NCI-H748 (cell line): ENCODE results near the gene MAPK1.
"Not testable (repeated sequence)": the region's sequence is repeated elsewhere in the genome, so short reads cannot be mapped to it uniquely, and the experiment has no call there.

ENCODE experiments used
- DNase-seq: peaks from one replicate; lab custom pipeline; 2025; ENCODE audit not compliant: unreplicated experiment; lab: John Stamatoyannopoulos, UW

The MAPK1 gene

DNA sequence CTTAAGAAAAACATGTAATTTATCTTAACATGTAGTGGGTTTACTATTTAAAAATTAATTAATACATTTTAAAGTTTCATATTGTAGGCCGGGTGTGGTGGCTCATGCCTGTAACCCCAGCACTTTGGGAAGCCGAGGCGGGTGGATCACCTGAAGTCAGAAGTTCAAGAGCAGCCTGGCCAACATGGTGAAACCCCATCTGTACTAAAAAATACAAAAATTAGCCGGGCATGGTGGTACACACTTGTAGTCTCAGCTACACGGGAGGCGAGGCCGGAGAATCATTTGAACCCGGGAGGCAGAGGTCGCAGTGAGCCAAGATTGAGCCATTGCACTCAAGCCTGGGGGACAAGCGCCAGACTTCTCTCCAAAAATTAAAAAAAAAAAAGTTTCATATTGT, 73.7 kb downstream of the MAPK1 start:
- DNase-seq: not testable (repeated sequence)

DNA sequence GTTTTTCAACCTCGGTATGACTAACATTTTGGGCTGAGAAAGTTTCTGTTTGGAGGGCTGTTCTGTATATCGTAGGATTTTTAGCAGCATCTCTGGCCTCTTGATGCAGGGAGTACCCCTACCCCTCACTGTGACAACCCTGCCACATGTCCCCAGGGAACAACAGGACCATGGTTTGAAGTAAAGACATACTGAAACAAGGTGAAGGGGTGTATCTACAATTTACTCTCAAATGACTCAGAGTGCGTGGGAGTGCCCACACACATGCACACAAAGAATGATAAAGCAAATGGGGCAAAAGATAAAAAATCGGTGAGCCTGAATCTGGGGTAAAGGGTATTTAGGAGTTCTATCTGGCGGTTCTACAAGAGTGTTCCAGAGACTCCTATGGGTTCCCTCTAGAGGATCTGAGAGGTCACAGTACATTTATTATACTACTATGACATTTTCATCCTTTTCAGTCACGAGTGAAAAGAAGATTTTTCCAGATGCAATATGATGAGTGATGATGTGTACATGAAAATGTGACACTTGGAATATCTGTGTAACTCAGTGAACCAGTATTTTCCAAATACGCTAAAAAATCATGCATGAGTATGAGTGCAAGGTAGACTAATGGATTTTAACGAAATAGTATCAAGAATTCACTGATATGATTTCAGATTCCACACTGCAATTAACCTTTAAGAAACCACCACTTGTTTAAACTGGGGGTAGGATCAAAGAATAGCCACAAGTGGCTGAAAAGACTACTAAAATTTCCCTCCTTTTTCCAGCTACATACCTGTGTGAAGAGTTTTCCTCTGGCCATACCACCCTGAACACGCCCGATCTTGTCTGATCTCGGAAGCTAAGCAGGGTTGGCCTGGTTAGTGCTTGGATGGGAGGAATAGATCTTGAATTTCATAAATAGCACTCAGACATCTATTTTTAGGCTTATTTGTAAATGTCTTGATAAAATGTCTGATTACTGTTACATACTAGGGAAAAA, 75.5 kb downstream of the MAPK1 start:
- DNase-seq: no peak

DNA sequence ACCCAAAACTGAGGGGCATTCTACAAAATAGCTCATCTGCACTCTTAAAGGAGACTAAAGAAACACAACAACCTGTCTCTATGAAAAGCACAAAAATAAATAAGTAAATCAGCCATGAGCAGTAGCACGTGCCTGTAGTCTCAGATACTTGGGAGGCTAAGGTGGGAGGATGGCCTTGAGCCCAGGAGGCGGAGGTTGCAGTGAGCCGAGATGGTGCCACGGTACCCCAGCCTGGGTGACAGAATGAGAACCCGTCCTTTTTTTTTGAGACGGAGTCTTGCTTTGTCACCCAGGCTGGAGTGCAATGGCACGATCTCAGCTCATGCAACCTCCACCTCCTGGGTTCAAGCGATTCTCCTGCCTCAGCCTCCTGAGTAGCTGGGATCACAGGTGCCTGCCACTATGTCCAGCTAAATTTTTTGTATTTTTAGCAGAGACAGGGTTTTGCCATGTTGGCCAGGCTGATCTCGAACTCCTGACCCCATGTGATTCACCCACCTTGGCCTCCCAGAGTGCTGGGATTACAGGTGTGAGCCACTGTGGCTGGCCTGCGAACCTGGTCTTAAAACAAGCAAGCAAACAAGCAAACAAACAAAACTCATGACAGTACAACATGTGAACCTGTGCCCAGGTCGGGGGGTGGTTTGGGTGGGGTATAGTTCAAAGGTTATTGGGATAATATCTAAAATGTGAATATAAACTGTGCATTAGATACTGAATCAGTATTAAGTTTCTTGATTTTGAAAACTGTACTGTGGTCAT, 76.4 kb downstream of the MAPK1 start:
- DNase-seq: not testable (repeated sequence)

DNA sequence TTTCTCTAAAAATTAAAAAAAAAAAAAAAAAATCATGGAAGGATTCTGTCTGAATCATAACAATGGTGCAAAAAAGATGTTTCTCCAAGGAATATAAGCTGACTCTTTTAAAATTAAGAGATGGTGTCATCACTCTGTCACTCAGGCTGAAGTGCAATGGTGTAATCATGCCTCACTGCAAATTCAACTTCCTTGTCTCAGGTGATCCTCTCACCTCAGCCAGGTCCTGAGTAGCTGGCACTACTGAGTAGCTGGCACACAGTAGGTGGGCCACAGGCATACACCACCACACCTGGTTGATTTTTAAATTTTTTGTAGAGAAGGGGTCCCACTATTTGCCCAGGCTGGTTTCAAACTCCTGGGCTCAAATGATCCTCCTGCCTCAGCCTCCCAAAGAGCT, 77.1 kb downstream of the MAPK1 start:
- DNase-seq: no peak

GRCh38 chr22:21787565-21787964, 79.9 kb downstream of the MAPK1 start:
- DNase-seq: not testable (repeated sequence)

DNA sequence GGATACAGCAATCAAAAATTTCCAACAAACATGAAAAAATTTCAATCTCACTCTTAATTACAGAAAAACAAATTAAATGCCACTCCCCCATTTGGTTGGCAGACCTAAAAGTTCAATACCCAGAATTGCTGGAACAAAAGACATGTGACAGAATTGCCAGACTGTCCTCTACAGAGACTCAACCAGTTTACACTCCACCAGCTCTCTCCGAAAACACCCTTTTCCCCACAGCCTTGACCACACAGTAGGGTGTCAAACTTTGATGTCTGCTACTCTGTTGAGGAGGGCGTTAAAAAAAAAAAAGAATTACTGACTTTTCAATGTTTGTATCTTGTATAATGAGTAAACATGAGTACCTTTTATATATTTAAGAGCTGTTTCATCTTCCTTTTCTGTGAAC, 87.2 kb downstream of the MAPK1 start:
- no peak for DNase-seq

GRCh38 chr22:21779444-21779843, 88.0 kb downstream of the MAPK1 start:
- DNase-seq: no peak

GRCh38 chr22:21778705-21779363, 88.6 kb downstream of the MAPK1 start:
- no peak for DNase-seq

GRCh38 chr22:21771631-21771976, 95.8 kb downstream of the MAPK1 start:
- DNase-seq: no peak

- DNase-seq: no peak
These were observed 99.0 kb downstream of the MAPK1 start for GRCh38 chr22:21768435-21768834.

DNA sequence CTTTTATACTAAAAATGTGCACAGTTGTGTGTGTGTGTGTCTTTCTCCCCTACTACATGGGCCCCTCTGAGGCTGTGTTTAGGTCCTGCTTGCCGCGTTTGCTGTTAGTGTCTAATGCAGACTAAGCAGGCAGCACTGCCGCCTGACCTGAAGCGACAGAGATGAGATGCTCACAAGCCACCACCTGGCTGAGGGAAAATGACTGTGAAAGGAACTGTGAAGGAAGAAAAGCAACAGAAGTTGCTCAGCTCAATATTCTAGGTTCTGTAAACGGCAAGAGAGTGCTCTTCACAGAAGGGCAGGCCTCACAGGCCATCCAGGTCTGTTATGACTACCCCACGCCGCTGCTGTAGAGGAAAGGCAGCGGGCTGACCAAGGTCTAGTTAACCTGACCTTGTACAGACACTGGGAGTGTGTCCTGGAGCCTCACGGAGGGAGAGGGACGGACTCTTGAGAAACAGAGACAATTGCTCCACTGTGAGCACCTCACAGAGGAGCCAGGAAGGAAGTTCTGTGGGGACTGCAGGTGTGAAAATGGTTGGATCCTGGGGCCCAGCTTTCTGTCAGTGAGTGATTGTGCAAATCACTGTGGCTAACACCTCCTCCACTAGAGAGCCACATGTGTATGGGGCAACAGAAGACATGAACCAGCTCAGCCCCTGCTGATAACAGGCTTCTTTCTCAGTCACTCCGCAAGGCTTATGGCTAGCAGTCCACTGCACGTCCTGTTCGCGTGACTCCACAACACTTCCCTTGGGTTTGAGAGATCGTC, 100.6 kb downstream of the MAPK1 start:
- DNase-seq: no peak

- no peak for DNase-seq
These were observed 101.4 kb downstream of the MAPK1 start for GRCh38 chr22:21765909-21766529.

DNA sequence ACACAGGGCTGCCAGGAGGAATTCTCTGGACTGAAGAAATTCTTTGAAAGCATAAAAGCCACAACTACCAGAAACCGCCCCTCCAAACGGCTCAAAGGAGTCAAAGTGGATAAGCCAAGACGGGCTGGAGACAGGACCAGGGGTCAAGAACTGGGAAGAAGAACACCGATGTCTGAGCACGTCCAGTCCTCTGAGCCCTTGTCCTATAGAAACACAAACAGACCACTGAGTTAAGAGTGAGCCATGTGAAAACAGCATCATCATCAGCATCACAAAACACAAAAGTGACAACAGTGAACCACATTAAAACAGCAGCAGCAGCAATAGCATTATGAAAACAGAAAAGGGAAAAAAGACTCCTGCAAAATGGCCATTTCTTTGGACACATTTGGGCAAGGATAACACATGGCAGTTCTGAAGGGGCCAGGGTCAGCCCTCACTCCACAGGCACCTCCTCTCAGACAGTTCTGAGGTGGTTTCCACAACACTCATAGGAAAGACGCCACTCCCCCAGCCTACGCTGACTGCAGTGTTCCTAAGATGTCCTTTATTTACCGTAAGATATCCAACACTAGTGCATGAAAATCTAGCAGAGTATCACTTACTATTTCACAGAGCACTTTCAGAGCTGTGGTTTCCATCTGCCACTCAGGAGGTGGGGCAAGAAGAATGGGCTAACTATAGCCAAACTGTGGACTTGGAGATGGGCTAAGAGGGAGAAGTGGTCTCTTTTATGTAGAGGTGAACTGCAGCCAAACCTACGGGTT, 103.2 kb downstream of the MAPK1 start:
- no peak for DNase-seq

DNA sequence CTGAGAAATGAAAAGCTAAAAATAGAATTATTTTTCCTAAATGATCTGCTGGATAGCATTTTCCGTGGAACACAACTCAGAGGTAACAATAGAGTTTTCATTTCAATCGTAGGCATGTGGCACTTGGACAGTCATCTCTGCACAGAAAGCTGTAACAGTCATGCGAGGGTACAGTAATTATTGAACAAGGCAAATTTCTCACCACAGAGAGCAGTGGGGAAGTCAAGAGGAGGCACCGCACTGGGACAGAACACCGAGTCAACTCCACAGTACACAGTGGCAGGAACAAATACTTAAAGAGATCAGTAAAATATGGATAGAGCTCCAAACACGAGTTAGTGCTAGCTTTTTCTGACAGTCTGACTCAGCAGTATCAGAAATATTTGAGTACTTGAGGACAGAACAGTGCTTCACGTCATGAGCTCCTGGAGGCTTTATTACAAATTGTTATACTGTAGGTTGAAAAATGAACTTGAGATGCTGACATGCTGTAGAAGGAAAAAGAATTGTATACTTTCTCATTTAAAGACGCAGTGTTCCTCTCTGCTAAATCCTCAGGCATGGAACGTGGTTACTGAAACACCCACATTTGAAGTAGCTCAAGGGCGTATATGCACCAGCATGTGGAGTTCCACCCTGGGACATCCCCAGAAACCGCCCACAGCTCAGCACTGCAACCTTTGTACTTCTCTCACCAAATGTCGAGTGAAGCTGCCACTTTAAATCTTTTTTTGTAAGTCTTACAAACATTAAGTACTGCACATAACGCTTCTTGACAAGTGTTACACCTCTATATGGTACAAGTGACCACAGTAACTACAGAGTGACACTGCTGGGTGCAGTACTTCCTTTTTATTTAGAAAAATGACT, 104.5 kb downstream of the MAPK1 start:
- DNase-seq: no peak

DNA sequence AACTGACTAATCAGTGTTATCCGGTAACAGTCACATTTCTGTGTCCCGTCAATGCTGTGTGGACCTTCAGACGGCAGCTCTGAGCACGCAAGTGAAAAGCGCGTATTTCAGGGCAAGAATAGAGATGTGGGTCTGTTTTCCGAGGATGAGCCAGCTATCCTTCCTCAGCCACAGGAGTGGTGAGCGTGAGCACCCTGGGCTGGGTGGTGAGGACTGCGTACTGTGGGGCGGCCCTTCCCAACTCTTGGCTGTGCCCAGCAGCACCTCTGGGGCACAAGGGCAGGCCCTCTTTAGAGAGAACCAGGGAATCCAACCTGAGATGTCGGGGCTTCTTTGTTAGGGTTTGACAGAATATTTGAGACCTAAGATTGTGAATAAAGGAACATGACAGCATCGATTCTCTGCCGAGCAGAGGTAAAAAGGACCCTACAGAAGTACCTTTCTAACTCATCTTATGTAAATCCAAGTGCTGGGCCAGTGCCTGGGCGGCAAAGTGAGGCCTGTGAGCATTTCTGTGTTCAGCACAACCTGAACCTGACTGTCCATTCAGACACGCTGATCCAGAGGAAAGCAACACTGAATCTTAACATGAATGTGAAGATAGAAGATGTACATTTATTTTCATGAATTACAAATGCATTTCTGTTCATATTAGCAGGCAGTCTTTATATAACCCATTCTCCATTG, 105.3 kb downstream of the MAPK1 start:
- no peak for DNase-seq

DNA sequence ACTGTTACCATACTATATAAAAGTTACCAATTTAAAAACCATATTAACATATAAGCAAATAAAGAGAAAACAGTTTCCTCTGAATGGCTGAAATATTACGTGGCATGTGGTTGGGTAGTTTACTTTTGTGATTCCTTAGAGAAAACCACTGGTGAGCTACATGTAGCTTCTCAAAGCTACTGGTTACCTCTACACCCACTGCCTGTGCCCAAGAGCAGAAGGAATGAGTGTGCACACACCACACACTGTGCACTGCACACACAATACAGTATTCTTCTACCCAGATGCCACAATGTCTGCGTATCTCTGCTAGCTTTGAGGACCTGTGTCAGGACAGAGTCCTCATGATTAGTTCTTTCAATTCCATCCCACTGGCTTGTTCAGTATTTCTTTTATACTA, 106.4 kb downstream of the MAPK1 start:
- DNase-seq: no peak

DNA sequence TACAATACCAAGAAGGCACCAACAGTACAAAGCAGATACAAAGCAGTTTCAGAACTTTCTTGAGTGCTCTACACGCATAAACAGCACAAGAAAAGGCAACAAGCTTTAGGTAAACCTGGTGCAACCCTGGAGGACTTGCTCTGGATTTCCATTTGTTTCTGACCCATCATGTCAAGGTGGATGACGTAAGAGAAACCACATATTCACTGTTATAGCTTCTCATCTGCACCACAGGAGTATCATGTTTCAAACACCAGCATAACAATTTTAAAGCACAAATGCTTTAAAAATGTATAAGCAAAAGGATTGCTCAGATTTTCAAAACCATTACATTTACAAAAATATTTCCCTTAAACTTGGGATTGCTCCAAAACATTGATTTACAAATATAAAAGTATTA, 106.8 kb downstream of the MAPK1 start:
- no peak for DNase-seq
